ENCODE data around the gene ECD. TPM values are rescaled to one million over a fixed set of nuclear protein-coding genes. Genes with fewer than 3 reads are reported as not detected.
"Not testable (repeated sequence)": the region's sequence is repeated elsewhere in the genome, so short reads cannot be mapped to it uniquely, and the experiment has no call there.

Gene ECD
- total RNA-seq, 1 donor from 2014 or later, result 38.5 TPM

DNA sequence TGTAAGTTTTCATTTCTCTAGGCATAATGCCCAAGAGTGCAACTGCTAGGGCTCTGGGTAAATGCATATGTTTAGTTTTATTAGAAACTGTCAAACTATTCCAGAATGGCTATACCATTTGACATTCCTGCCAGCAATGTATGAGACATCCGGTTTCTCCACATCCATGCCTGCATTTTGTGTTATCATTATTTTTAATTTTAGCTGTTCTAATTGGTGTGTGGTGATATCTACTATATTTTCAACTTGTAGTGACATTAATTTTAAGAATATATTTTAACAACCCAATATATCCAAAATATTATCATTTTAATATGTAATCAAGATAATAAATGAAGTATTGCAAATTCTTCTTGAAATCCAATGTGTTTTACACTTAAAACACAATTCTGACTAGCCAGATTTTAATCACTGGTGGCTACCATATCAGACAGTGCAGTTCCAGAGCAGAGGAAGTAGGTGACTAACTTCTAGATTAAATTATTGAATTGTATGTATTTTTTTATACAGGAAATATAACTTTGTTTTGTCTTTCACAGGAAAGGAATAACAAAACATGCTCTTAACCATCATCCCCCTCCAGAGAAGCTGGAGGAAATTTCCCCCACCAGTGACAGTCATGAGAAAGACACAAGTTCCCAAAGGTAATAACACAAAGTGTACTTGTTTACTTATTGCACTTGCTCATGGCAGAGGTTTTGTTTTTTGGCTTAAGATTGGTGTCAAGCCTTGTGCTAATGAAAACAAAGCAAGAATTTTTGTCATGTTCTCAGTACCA, 6.5 kb upstream of the ECD start:
- Mint-ChIP-seq H3K27me3 (no peaks in the 10 kb centered on the region), H3K9me3 (no peaks in the 10 kb centered on the region), H3K4me1 (no peaks in the 10 kb centered on the region), H3K4me3 (no peak overlapping the region), H3K36me3 (ENCODE audit: low read depth) (peaks cover 5% of the 10 kb centered on the region), H3K27ac (no peak overlapping the region)
- intact Hi-C loops (cut with micrococcal nuclease), result no loop called here
- DNase-seq, result no peak

- Mint-ChIP-seq H3K4me1 (peaks cover 5% of the 10 kb centered on the region), H3K27me3 (no peaks in the 10 kb centered on the region), H3K27ac (no peak overlapping the region), H3K36me3 (ENCODE audit: low read depth) (peaks cover 5% of the 10 kb centered on the region), H3K9me3 (no peaks in the 10 kb centered on the region), H3K4me3 (no peak overlapping the region)
- no peak for DNase-seq
- intact Hi-C loops (cut with micrococcal nuclease), result no loop called here
These were observed 5.1 kb upstream of the ECD start for GRCh38 chr10:73172867-73173266.

DNA sequence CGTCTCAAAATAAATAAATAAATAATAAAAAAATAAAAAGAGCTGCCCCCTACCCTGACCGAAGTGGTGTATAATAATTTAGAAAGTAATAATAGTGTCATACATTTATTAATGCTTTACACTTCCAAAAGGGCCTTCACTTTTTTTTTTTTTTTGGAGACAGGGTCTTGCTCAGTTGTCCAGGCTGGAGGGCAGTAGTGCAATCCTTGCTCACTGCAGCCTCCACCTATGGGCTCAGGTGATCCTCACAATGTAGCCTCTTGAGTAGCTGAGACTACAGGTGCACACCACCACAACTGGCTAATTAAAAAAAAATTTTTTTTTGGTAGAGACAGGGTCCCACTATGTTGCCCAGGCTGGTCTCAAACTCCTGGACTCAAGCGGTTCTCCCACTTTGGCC, 1.5 kb upstream of the ECD start:
- Mint-ChIP-seq H3K27ac (no peak overlapping the region), H3K4me3 (no peak overlapping the region), H3K27me3 (no peaks in the 10 kb centered on the region), H3K36me3 (ENCODE audit: low read depth) (peaks cover 8% of the 10 kb centered on the region), H3K9me3 (no peaks in the 10 kb centered on the region), H3K4me1 (peaks cover 28% of the 10 kb centered on the region)
- no peak for DNase-seq
- intact Hi-C loops (cut with micrococcal nuclease), result loop anchor here (2.0 to 10.0 kb wide), 5 partner anchors 83 to 907 kb away; partner anchors contain the start of genes DNAJB12, MICU1 and MRPS16

- no peaks in the 10 kb centered on the region for H3K27me3 Mint-ChIP-seq
These were observed 626 bp upstream of the ECD start for GRCh38 chr10:73168465-73168803.

DNA sequence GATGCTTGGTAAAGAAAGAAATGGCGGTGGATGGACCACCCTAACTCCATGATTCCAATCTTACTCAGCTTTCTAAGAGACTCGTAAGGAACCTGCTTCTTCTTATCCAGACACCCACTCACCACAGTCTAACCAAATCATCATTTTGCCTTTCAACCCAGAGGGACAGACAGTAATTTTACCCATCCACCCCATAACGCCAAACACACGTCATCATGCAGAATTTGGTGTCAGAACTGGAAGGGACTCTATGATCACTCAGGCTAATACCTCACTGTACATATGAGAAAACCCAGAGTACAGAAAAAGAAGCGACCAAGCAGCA, 388 bp downstream of the ECD start:
- H3K27me3 Mint-ChIP-seq, result no peaks in the 10 kb centered on the region
- peaks cover 15% of the 10 kb centered on the region for H3K36me3 Mint-ChIP-seq (ENCODE audit: low read depth)
- H3K4me3 Mint-ChIP-seq, result peak overlapping the region; percentile 97
- H3K9me3 Mint-ChIP-seq, result no peaks in the 10 kb centered on the region
- intact Hi-C loops (cut with micrococcal nuclease), result loop anchor here (5.0 to 10.0 kb wide), 4 partner anchors 543 to 905 kb away; partner anchors contain the start of genes DNAJB12 and MICU1
- no peak for DNase-seq
- peaks cover 38% of the 10 kb centered on the region for H3K4me1 Mint-ChIP-seq
- H3K27ac Mint-ChIP-seq, result peak overlapping the region; percentile 99

More at GRCh38 chr10:73168465-73168803, 626 bp upstream of the ECD start:
- DNase-seq, result no peak
- H3K4me1 Mint-ChIP-seq, result peaks cover 32% of the 10 kb centered on the region
- intact Hi-C loops (cut with micrococcal nuclease), result loop anchor here (1.0 to 10.0 kb wide), 6 partner anchors 72 to 906 kb away; partner anchors contain the start of genes DNAJB12, MICU1, MRPS16 and P4HA1
- H3K9me3 Mint-ChIP-seq, result no peaks in the 10 kb centered on the region
- H3K27ac Mint-ChIP-seq, result peak overlapping the region; percentile 91
- H3K4me3 Mint-ChIP-seq, result peak overlapping the region; percentile 97
- H3K36me3 Mint-ChIP-seq (ENCODE audit: low read depth), result peaks cover 9% of the 10 kb centered on the region

GRCh38 chr10:73166972-73167371, 836 bp downstream of the ECD start:
- intact Hi-C loops (cut with micrococcal nuclease), result loop anchor here (5.0 to 10.0 kb wide), 4 partner anchors 542 to 905 kb away; partner anchors contain the start of genes DNAJB12 and MICU1
- peaks cover 19% of the 10 kb centered on the region for H3K36me3 Mint-ChIP-seq (ENCODE audit: low read depth)
- H3K4me3 Mint-ChIP-seq, result peak overlapping the region; percentile 97
- DNase-seq, result no peak
- H3K27ac Mint-ChIP-seq, result peak overlapping the region; percentile 99
- H3K9me3 Mint-ChIP-seq, result no peaks in the 10 kb centered on the region
- no peaks in the 10 kb centered on the region for H3K27me3 Mint-ChIP-seq
- peaks cover 41% of the 10 kb centered on the region for H3K4me1 Mint-ChIP-seq

DNA sequence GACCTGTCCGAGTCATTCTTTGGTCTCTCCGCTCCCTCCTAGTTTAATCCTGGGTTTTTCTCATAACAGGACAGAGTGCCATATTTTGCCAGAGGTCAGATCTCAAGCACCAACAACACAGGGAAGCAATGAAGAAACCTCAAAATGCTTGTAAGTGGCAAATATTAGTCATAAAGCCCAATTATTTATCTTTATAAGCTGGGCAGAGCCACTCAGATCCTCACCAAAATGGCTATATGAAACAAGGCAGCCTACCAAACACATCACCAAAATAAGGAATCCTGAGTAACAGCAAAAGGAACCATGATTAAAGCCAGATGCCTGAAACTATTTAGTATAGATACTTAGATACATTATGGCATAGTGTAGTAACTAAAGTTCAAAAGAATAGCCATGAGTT, 4.7 kb downstream of the ECD start:
- Mint-ChIP-seq H3K36me3 (ENCODE audit: low read depth) (peaks cover 40% of the 10 kb centered on the region), H3K27ac (no peak overlapping the region)

GRCh38 chr10:73161662-73162061, 6.1 kb downstream of the ECD start:
- Mint-ChIP-seq H3K36me3 (ENCODE audit: low read depth) (peaks cover 42% of the 10 kb centered on the region), H3K4me3 (no peak overlapping the region), H3K27me3 (no peaks in the 10 kb centered on the region), H3K9me3 (no peaks in the 10 kb centered on the region), H3K27ac (no peak overlapping the region), H3K4me1 (peaks cover 46% of the 10 kb centered on the region)
- intact Hi-C loops (cut with micrococcal nuclease), result loop anchor here (10.0 kb wide), 2 partner anchors 537 to 807 kb away; partner anchors contain the start of genes DNAJB12 and MICU1
- DNase-seq, result no peak

More for the DNA sequence above, 4.7 kb downstream of the ECD start:
- Mint-ChIP-seq H3K9me3 (no peaks in the 10 kb centered on the region), H3K4me1 (peaks cover 57% of the 10 kb centered on the region), H3K27me3 (no peaks in the 10 kb centered on the region), H3K4me3 (no peak overlapping the region)
- DNase-seq, result no peak
- intact Hi-C loops (cut with micrococcal nuclease), result loop anchor here (10.0 kb wide), 2 partner anchors 538 to 808 kb away; partner anchors contain the start of genes DNAJB12 and MICU1

DNA sequence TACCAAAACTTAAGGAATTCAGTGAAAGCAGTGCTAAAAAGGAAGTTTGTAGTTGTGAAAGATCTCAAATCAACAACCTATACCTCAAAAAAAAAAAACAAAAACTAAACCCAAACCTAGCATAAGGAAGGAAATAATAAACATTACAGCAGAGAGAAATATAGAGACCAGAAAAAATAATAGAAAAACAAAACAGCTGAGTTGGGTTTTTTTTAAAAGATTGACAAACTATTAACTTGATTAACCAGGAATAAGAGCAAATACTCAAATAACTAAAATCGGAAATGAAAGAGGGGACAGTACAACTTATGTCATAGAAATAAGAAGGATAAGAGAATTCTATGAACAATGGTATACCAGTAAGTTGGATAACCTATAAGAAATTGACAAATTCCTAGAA, 6.7 kb downstream of the ECD start:
- Mint-ChIP-seq H3K4me3 (no peak overlapping the region), H3K4me1 (peaks cover 42% of the 10 kb centered on the region), H3K27ac (no peak overlapping the region), H3K9me3 (no peaks in the 10 kb centered on the region), H3K36me3 (ENCODE audit: low read depth) (peaks cover 47% of the 10 kb centered on the region), H3K27me3 (no peaks in the 10 kb centered on the region)
- no peak for DNase-seq
- intact Hi-C loops (cut with micrococcal nuclease), result loop anchor here (10.0 kb wide), 2 partner anchors 536 to 806 kb away; partner anchors contain the start of genes DNAJB12 and MICU1

GRCh38 chr10:73159038-73159648, 8.7 kb downstream of the ECD start:
- peak; percentile 85 for DNase-seq
- no peaks in the 10 kb centered on the region for H3K27me3 Mint-ChIP-seq
- H3K4me1 Mint-ChIP-seq, result peaks cover 33% of the 10 kb centered on the region
- no peak overlapping the region for H3K4me3 Mint-ChIP-seq
- H3K9me3 Mint-ChIP-seq, result no peaks in the 10 kb centered on the region
- H3K27ac Mint-ChIP-seq, result no peak overlapping the region
- intact Hi-C loops (cut with micrococcal nuclease), result loop anchor here (1.0 kb wide), 1 partner anchor 63 kb away; the partner anchor contains the start of gene P4HA1
- peaks cover 53% of the 10 kb centered on the region for H3K36me3 Mint-ChIP-seq (ENCODE audit: low read depth)

DNA sequence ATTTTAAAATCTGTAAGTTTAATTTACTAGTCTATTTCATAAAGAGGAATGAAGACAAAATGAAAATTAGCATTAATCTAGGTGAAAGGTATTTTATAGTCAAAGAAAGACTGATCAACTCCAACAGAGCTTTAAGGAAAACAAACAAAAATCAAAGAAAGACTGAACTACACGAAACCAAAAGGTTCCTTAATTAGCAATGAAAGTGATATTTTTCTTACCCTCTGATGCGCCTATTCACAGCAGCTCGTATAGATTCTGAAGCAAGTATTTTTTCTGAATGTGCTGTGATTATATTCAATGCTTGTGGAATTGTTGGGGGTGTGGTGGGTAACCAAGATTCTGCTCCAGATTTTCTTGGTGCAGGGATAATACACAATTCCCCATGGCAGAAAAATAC, 11.8 kb downstream of the ECD start:
- Mint-ChIP-seq H3K9me3 (no peaks in the 10 kb centered on the region), H3K27me3 (no peaks in the 10 kb centered on the region), H3K27ac (no peak overlapping the region), H3K4me1 (peaks cover 11% of the 10 kb centered on the region), H3K4me3 (no peak overlapping the region), H3K36me3 (ENCODE audit: low read depth) (peaks cover 55% of the 10 kb centered on the region)
- intact Hi-C loops (cut with micrococcal nuclease), result no loop called here
- no peak for DNase-seq

DNA sequence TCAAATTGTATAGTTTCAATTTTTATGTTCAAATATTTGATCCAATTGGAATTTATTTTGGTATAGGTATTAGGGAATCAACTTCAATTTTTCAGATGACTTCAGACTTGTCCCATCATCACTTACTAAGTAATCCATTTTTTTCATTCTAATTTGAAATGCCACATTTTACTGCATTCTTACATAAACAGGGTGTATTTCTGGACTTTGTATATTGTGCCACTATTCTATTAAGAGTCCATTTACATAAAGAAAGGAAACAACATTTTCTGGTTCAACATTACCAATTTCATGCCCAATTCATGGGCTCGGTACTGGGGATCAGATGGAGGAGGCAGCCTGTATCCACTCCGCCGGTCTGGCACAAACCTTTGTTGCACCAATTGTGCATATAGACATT, 15.8 kb downstream of the ECD start:
- Mint-ChIP-seq H3K27me3 (no peaks in the 10 kb centered on the region), H3K27ac (no peak overlapping the region), H3K4me1 (no peaks in the 10 kb centered on the region), H3K9me3 (no peaks in the 10 kb centered on the region), H3K4me3 (no peak overlapping the region), H3K36me3 (ENCODE audit: low read depth) (peaks cover 61% of the 10 kb centered on the region)
- intact Hi-C loops (cut with micrococcal nuclease), result no loop called here
- no peak for DNase-seq

DNA sequence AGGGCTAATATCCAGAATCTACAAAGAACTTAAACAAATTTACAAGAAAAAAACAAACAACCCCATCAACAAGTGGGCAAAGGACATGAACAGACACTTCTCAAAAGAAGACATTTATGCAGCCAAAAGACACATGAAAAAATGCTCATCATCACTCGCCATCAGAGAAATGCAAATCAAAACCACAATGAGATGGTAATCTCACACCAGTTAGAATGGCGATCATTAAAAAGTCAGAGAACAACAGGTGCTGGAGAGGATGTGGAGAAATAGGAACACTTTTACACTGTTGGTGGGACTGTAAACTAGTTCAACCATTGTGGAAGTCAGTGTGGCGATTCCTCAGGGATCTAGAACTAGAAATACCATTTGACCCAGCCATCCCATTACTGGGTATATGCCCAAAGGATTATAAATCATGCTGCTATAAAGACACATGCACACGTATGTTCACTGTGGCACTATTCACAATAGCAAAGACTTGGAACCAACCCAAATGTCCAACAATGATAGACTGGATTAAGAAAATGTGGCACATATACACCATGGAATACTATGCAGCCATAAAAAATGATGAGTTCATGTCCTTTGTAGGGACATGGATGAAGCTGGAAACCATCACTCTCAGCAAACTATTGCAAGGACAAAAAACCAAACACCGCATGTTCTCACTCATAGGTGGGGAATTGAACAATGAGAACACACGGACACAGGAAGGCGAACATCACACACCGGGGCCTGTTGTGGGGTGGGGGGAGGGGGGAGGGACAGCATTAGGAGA, 17.0 kb downstream of the ECD start:
- H3K4me3 Mint-ChIP-seq; DNase-seq; intact Hi-C loops (cut with micrococcal nuclease); H3K27ac Mint-ChIP-seq; H3K9me3 Mint-ChIP-seq; H3K4me1 Mint-ChIP-seq; H3K27me3 Mint-ChIP-seq: not testable (repeated sequence)
- peaks cover 55% of the 10 kb centered on the region for H3K36me3 Mint-ChIP-seq (ENCODE audit: low read depth)

All from activated CD4-positive, alpha-beta T cell treated with anti-CD3 and anti-CD28 coated beads, Interleukin-2, amount 10 ng/mL, durations not matched to agents 24 days and 14 days (primary cell).